Endothelial cell of umbilical vein (primary cell): ENCODE data around the gene LRRFIP2. TPM values are rescaled to one million over a fixed set of nuclear protein-coding genes. Genes with fewer than 3 reads are reported as not detected.

ENCODE experiments used
- BruUV-seq: library from RNA; stranded (reverse); fragments of 400-500 nt; replicated peaks from 2 replicates; lab custom pipeline; 2021; lab: Mats Ljungman, UMichigan
- CTCF ChIA-PET: fragments of 300-600, 350-600 bp; sonication (Branson Sonifier 250); formaldehyde crosslinking; loops from one replicate; lab custom pipeline; 2021; ENCODE audit warnings: antibody characterized with exemption, inconsistent platforms; lab: Charles Lee
- POLR2A ChIA-PET: fragments of 300-600, 350-600 bp; sonication (Branson Sonifier 250); formaldehyde crosslinking; loops from one replicate; lab custom pipeline; 2021; ENCODE audit warnings: antibody characterized with exemption, inconsistent platforms; lab: Charles Lee
- DNase-seq: peaks from one replicate; pipeline ENCODE4 v3.0.0-alpha.2; 2011; ENCODE audit warnings: low read depth, low spot score
- FAIRE-seq: peaks from 2 replicates; lab custom pipeline; 2011; peaks lifted over from hg19 to GRCh38; lab: Jason Lieb, UNC
- H2AFZ ChIP-seq: 2 replicates; pipeline ENCODE4 v1.6.0; 2012; ENCODE audit warnings: low read depth, low read length, control low read depth, inconsistent platforms
- H3K27ac ChIP-seq: 2 replicates; pipeline ENCODE4 v1.5.1; 2011; ENCODE audit warnings: low read depth, mild to moderate bottlenecking, control low read depth, low read length, moderate library complexity; ENCODE audit not compliant: insufficient read depth
- H3K27me3 ChIP-seq, 2 experiments: 2 replicates each; pipeline versions ENCODE4 v1.6.0 to v1.6.1; 2011; ENCODE audit warnings: low read length in 2 of 2, mixed read lengths in 1 of 2; ENCODE audit not compliant: control insufficient read depth in 2 of 2, insufficient read depth in 2 of 2
- H3K36me3 ChIP-seq, 2 experiments: 2 replicates in 1 of 2; 3 replicates in 1 of 2; pipeline ENCODE4 v1.5.1; 2011; ENCODE audit warnings: low read length in 2 of 2, mild to moderate bottlenecking in 1 of 2, moderate library complexity in 1 of 2; ENCODE audit not compliant: control insufficient read depth in 2 of 2, insufficient read depth in 2 of 2; ENCODE audit errors: extremely low read depth in 1 of 2
- H3K4me1 ChIP-seq: 3 replicates; pipeline ENCODE4 v1.5.1; 2011; ENCODE audit warnings: mild to moderate bottlenecking, low read length; ENCODE audit not compliant: control insufficient read depth, insufficient read depth; ENCODE audit errors: extremely low read depth
- H3K4me2 ChIP-seq: 2 replicates; pipeline ENCODE4 v1.6.1; 2011; ENCODE audit warnings: low read length, control low read depth, mixed read lengths; ENCODE audit not compliant: insufficient read depth
- H3K4me3 ChIP-seq, 3 experiments: fragments of 200-600 bp in 1 of 3; sonication (generic), shearing (Covaris generic) in 1 of 3; replicated peaks in 1 of 3; 2 replicates each; pipeline ENCODE4 v1.5.1; 2011 to 2016; ENCODE audit warnings: control low read depth in 3 of 3, low read length in 3 of 3, mild to moderate bottlenecking in 2 of 3, inconsistent platforms in 1 of 3, low read depth in 1 of 3, moderate library complexity in 1 of 3; ENCODE audit not compliant: insufficient read depth in 1 of 3
- H3K79me2 ChIP-seq: 2 replicates; pipeline ENCODE4 v1.6.0; 2012; ENCODE audit warnings: low read length, inconsistent platforms; ENCODE audit not compliant: control insufficient read depth, insufficient read depth
- H3K9ac ChIP-seq: replicated peaks from 2 replicates; pipeline ENCODE3; 2011; ENCODE audit warnings: low read length, control low read depth; ENCODE audit not compliant: insufficient read depth; ENCODE audit errors: extremely low read depth
- H3K9me1 ChIP-seq: replicated peaks from 3 replicates; pipeline ENCODE4 v1.6.0; 2011; ENCODE audit warnings: mild to moderate bottlenecking, low read length; ENCODE audit not compliant: control insufficient read depth, insufficient read depth; ENCODE audit errors: extremely low read depth
- H3K9me3 ChIP-seq: replicated peaks from 2 replicates; pipeline ENCODE4 v1.5.1; 2012; ENCODE audit warnings: low read length, inconsistent platforms; ENCODE audit not compliant: control insufficient read depth, insufficient read depth
- H4K20me1 ChIP-seq: replicated peaks from 2 replicates; pipeline ENCODE3; 2011; ENCODE audit warnings: mild to moderate bottlenecking, low read length; ENCODE audit not compliant: control insufficient read depth, insufficient read depth; ENCODE audit errors: extremely low read depth
- CTCF ChIP-seq, 2 donors: IDR thresholded peaks; 1 replicate in 1 of 2; 2 replicates in 1 of 2; pipeline ENCODE4 v1.5.1; 2011; ENCODE audit warnings: low read length in 2 of 2, mild to moderate bottlenecking in 2 of 2, moderate library complexity in 2 of 2, control low read depth in 1 of 2, inconsistent platforms in 1 of 2, low read depth in 1 of 2; ENCODE audit not compliant: insufficient read depth in 1 of 2; ENCODE audit errors: extremely low read depth in 1 of 2
- EZH2 ChIP-seq: IDR thresholded peaks from 2 replicates; pipeline ENCODE4 v1.6.1; 2012; ENCODE audit warnings: borderline replicate concordance, low read depth, mild to moderate bottlenecking, moderate library complexity, low read length, inconsistent platforms; ENCODE audit not compliant: severe bottlenecking
- FOS ChIP-seq: IDR thresholded peaks from 2 replicates; pipeline ENCODE4 v1.6.1; 2011; ENCODE audit warnings: mild to moderate bottlenecking, low read length, moderate library complexity, borderline replicate concordance; ENCODE audit not compliant: insufficient read depth
- GATA2 ChIP-seq: IDR thresholded peaks from 2 replicates; pipeline ENCODE4 v1.7.0; 2011; ENCODE audit warnings: low read depth, mild to moderate bottlenecking, moderate library complexity, mixed read lengths, low read length; ENCODE audit not compliant: insufficient read length, insufficient read depth
- JUN ChIP-seq: IDR thresholded peaks from 2 replicates; pipeline ENCODE4 v1.6.1; 2011; ENCODE audit warnings: borderline replicate concordance, low read depth; ENCODE audit not compliant: insufficient read length, insufficient read depth
- MAX ChIP-seq: IDR thresholded peaks from 2 replicates; pipeline ENCODE4 v1.6.1; 2011; ENCODE audit not compliant: insufficient read depth, insufficient read length
- MYC ChIP-seq: IDR thresholded peaks from one replicate; pipeline ENCODE4 v1.6.1; 2011; ENCODE audit warnings: mild to moderate bottlenecking, low read depth, low read length
- POLR2A ChIP-seq: IDR thresholded peaks from 2 replicates; pipeline ENCODE4 v1.6.1; 2012; ENCODE audit warnings: low read depth, mild to moderate bottlenecking, control low read depth, low read length
- POLR2AphosphoS5 ChIP-seq: IDR thresholded peaks from 2 replicates; pipeline ENCODE4 v1.6.1; 2012; ENCODE audit warnings: low read depth, mild to moderate bottlenecking, control low read depth, low read length, moderate library complexity; ENCODE audit not compliant: insufficient read depth
- dilution Hi-C: fragments of 300-500 bp; cut with MboI; formaldehyde crosslinking; loops from one replicate; pipeline ENCODE4 v1.15.0; 2019; ENCODE audit warnings: low sequenced_read_pairs; ENCODE audit not compliant: extremely low pct_ligation_motif_present
- intact Hi-C: fragments of 100-400 bp; cut with micrococcal nuclease; formaldehyde crosslinking; loops from one replicate; pipeline ENCODE4 v1.10.0; 2022
- polyA plus RNA-seq, 4 experiments: library from polyadenylated mRNA; depleted of rRNA in 3 of 4; stranded (reverse) in 3 of 4; unstranded in 1 of 4; fragments of >200 nt; gene quantifications; 2 replicates each; pipeline versions ENCODE4 v1.2.1 to v1.2.3, GENCODE V29; 2011 to 2012; ENCODE audit warnings: missing spikeins in 1 of 4
- total RNA-seq: library from RNA; stranded (reverse); gene quantifications from 2 replicates; pipeline ENCODE4 v1.2.3, GENCODE V29; 2021

Gene LRRFIP2
- total and polyA plus RNA-seq, 2 donors (not counting 3 experiments of a cell fraction or from before 2014, with no cell fraction given): 20.8 to 78.9 TPM

GRCh38 chr3:37068031-37068430 lies 106.4 kb downstream of the LRRFIP2 start:
- H3K4me2 ChIP-seq: no peak overlapping the region
- H3K36me3 ChIP-seq: peaks cover 9 to 20% of the 10 kb centered on the region in 2 experiments
- no peaks in the 10 kb centered on the region for H3K9me3 ChIP-seq
- H3K79me2 ChIP-seq: no peaks in the 10 kb centered on the region
- FAIRE-seq: no peak
- H3K27ac ChIP-seq: no peak overlapping the region
- ChIA-PET CTCF (interaction anchor here (1.6 kb wide), 1 partner anchor 39 kb away, joined by 3 read pairs; no protein-coding TSS in a partner anchor), POLR2A (no interaction called here)
- dilution Hi-C loops: no loop called here
- H3K4me1 ChIP-seq: peaks cover 6% of the 10 kb centered on the region
- DNase-seq: no peak
- BruUV-seq: no TSS peak
- no peak overlapping the region for H3K9ac ChIP-seq
- H4K20me1 ChIP-seq: no peaks in the 10 kb centered on the region
- no peak overlapping the region for H2AFZ ChIP-seq
- no peak for TF ChIP-seq MAX
- TF ChIP-seq POLR2A: no peak
- no peak for TF ChIP-seq CTCF (IDR thresholded peaks at IDR 0.05; ENCODE audit: extremely low read depth in 1 of 2, insufficient read depth in 1 of 2, low read depth in 1 of 2, low read length in 2 of 2)
- no peak for TF ChIP-seq POLR2AphosphoS5
- TF ChIP-seq MYC: no peak
- TF ChIP-seq FOS: no peak
- no peak for TF ChIP-seq JUN
- no peak for TF ChIP-seq GATA2
- no peak for TF ChIP-seq EZH2
- H3K9me1 ChIP-seq: no peaks in the 10 kb centered on the region
- no peak overlapping the region for H3K4me3 ChIP-seq
- no peaks in the 10 kb centered on the region for H3K27me3 ChIP-seq
- intact Hi-C loops: loop anchor here (5.0 kb wide), 1 partner anchor 64 kb away; no protein-coding TSS in a partner anchor
